ENCODE results near the gene TAF4.
"Not testable (repeated sequence)": the region's sequence is repeated elsewhere in the genome, so short reads cannot be mapped to it uniquely, and the experiment has no call there.

TAF4 gene

GRCh38 chr20:62071669-62072430 lies 6.2 kb upstream of the TAF4 start:
- not testable (repeated sequence) for DNase-seq

GRCh38 chr20:62069741-62070216 lies 4.1 kb upstream of the TAF4 start:
- no peak for DNase-seq

DNA sequence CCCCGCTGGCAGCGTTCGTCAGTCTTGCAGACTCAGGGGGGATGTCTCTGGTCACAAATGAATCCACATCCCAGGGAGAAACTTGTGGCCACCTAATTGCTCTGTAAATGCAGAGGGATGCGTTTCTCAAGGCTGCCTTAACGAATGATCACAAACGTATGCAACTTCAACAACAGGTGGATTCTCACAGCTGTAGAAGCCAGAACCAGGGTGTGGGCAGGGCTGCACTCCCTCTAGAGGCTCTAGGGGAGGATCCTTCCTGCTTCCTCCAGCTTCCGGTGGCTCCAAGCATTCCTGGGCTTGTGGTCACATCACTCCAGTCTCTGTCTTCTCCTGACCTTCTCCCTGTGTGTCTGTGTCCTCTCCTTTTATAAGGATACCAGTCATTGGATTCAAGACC lies 3.3 kb upstream of the TAF4 start:
- no peak for DNase-seq

- no peak for DNase-seq
These were observed 2.0 kb upstream of the TAF4 start for GRCh38 chr20:62067547-62068260.

GRCh38 chr20:62066983-62067433 lies 1.3 kb upstream of the TAF4 start:
- DNase-seq, result no peak

GRCh38 chr20:62066339-62066982 lies 780 bp upstream of the TAF4 start:
- DNase-seq, result no peak

DNA sequence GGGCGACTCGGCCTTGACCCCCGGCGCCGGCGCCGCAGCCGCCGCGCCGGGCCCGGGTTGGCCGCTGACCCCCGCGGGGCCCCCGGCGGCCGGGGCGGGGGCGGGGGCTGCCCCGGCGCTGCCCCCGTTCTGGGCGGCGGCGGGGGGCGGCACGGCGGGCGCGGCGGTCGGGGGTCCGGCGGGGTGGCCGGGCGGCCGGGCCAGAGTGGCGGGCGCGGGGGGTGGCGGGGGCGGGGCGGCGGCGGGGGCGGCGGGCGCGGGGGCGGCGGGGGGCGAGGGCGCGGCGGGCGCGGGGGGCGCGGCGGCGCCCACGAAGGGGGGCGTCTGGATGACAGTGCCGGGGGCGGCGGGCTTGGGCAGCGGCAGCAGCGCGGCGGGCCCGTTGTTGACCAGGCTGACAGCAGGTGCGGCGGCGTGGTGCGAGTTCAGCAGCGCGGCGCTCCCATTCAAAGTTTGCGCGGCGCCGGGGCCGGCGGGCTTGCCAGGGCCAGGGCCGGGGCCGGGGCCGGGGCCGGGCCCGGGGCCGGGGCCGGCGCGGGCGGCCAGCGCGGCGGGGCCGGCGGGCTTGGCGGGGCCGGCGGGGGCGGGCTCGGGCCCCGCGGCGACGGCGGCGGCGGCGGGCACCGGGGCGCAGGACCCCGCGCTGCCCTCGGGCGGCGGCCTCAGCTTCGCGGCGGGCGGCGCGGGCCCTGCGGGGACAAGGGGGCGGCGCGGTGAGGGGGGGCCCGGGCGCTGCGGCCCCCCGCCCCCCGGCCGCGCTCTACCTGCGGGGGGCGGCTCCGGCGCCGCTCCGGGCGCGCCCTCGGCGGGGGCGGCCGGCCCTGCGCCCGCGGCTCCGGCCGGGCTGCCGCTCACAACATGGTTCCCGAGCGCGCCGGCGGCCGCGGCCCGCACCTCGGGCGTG lies 659 bp downstream of the TAF4 start:
- no peak for DNase-seq

DNA sequence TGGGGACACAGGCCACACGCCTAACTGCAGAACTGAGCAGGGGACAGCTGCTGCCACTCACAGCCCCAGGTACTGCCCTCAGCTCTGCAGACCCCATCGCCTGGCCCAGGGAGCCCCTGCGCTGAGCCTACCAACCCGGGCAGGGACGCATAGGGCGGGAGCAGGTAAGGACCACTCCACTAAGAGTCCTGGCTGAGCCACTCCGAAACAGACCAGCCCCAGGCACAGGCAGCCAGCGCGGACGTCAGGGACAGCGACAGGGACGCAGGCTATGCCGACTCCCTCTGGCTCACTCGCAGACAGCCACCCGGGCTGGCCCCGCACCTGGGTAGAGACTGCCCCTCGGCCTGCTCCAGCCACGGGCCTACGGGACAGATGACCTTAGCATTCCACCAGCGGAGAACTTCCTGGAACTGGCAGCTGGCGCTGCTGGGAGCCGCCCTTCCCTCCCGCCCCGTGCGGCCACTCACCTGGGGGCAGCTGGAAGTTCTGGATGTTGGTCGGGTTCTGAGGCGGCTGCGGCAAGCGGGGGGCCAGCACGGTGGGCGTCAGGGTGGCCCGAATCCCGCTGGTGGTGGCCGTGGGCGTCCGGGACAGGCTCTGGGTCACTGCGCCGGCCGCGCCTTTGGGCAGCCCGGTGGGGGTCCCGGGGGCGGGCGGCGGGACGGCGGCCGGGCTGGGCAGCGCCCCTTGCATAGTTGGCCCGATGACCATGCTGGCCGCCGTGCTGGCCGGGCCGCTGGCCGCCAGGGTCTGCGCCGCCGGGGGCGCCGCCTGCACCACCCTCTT lies 1.5 kb downstream of the TAF4 start:
- DNase-seq, result no peak

GRCh38 chr20:62063315-62063980 lies 2.2 kb downstream of the TAF4 start:
- DNase-seq, result no peak

DNA sequence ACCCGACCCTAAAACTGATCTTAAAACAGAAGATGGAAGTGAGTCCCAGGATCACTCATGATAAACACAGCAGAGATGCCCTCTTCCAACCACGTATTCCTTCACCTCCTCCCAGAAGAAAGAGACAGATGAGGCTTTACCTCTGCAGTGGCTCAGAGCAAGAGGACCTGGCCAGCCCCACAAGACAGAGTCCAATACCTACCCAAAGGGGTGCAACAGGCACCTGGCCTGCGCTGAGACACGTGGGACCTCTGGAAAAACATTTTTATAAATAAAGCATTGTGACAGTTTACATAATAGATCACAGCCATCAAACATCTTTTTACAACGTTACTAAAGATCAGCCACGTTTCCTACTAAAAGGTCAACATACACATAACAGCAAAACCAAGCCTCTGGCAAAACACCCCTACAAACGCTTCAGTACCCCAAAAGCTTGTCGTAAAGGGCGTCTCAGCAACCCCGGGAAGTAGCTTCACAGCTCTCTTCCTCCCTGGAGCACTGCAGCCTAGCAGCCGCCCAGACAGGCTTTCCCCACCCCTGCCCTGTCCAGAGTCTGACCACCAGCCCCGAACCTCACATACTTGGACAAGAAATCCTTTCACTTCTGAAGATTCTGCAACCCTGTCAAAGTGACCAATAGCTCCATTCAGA lies 2.9 kb downstream of the TAF4 start:
- no peak for DNase-seq

GRCh38 chr20:62061851-62062423 lies 3.7 kb downstream of the TAF4 start:
- no peak for DNase-seq

DNA sequence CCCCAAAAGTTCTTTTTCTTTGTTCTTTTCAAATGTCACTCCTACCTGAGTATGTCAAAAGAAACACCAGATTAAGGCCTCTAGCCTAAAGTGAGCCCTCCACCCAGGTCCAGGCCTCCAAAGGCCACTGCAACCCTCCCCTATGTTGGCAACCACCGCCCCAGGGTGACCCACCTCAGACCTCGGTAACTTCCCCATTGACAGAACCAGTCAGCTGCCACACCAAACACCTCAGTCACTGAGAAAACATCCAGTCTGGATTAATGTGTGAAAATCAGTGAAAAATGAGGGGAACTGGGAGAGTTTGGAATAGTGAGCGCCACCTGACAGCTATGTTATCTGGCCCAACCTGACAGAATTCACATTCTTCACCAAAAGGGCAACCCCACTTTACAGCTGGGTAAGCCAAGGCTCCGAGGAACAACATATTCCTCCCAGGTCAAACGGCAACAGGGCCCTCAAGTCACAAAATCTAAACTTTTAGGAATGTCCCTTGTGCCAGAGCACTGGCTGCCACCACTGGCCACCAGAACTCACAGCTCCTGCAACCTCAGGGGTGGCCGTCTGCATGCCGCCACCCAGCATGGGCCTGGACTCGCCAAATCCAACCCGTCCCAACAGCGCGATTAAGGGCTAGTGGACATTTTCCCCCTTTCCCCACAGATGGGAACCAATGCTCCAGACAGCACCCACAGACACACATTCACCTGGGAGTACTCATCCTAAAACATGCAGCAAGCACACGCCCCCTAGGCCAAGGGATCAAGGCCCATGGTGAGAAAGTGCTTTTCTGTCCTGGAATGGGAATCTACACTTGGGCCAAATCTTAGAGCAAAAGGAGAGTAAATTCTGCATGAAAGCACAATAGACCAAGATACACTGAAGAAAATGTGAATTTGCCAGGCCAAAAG lies 4.8 kb downstream of the TAF4 start:
- no peak for DNase-seq

DNA sequence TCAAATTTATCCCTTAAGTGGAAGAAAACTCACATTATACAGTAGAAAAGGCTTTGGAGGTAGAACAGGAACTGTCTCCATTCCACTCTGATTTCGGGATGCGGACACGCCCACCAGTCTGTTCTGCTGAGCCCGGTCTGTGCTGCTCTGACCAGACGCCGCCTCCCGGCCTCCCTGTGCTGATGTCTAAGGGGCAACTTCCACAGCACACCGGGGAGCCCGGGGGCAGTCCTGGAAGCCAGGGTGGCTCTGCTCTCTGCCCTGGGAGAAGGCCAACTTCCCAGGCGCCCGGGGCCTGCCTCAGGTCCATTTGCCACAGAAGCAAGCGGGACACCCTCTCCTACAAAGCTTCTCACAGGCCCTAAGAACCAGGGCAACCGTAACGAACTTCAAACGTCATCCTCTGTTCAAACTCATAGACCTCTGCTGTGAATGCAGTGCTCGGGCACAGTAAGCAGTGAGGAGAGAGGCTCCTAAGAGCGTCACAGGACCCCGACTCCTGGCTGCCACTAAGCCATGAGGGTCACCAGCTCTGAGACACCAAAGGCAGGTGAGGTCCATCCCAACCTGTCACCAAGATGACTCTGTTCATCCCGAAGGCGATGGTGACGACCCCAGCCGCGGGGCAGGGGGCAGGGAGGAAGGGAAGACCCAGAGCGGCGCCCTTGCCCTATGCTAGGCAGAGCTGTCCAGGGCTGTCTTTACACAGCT lies 5.6 kb downstream of the TAF4 start:
- no peak for DNase-seq

DNA sequence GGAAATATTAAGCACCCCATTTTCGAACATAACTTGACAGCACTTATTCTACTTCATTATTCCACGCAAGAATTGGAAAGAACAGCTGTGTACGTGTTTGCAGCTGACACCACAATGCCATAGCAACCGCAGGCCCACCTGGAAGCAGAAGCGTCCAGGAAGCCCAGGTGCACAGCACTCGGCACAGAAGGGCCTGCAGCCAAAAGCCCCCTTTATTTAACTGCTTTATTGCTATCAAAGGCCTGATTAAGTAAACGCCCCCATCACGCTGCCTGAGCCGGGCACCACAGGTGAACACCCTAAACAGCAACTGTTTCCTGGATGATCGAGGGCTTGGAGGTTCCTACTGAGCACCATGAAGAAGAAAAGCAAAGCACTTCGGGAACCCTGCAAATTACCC lies 6.3 kb downstream of the TAF4 start:
- no peak for DNase-seq

DNA sequence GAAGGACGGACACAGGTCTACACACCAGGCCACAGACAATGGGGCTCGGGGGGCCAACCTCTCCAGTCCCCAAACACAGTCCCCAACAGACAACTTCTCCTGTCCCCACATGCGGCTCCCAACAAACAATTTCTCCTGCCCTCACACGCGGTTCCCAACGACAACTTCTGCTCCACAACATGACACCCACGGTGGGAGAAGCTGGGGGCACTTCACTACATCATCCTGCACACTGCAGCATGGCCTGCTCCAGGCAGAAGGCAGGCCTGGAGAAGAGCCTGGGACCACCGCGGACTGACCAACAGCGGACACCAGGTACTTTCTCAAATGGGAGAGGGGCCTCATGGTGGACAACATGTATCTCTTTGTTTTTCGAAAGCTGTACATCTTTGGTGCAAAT lies 6.7 kb downstream of the TAF4 start:
- DNase-seq, result no peak

- DNase-seq, result no peak
These were observed 8.7 kb downstream of the TAF4 start for GRCh38 chr20:62056975-62057374.

- DNase-seq, result no peak
These were observed 9.3 kb downstream of the TAF4 start for GRCh38 chr20:62056377-62056776.

- not testable (repeated sequence) for DNase-seq
These were observed 9.9 kb downstream of the TAF4 start for GRCh38 chr20:62055862-62056115.

Data from cerebellar nuclear complex (tissue), 1 donor.